Stimulated activated CD4-positive, alpha-beta T cell treated with anti-CD3 and anti-CD28 coated beads, Interleukin-4, amount 100 ng/mL, for 4 hours (primary cell): ENCODE results near the gene FGF11.

ENCODE experiments used
- DNase-seq, 2 experiments: peaks; one replicate each; pipeline ENCODE4 v3.0.0-alpha.2; 2020

FGF11 gene

GRCh38 chr17:7439462-7440112 is at the start of gene FGF11:
Gene FGF11 (plus strand): TSS chr17:7439512. CDS start chr17:7439621, 109 bp downstream.
- DNase-seq: no peak

DNA sequence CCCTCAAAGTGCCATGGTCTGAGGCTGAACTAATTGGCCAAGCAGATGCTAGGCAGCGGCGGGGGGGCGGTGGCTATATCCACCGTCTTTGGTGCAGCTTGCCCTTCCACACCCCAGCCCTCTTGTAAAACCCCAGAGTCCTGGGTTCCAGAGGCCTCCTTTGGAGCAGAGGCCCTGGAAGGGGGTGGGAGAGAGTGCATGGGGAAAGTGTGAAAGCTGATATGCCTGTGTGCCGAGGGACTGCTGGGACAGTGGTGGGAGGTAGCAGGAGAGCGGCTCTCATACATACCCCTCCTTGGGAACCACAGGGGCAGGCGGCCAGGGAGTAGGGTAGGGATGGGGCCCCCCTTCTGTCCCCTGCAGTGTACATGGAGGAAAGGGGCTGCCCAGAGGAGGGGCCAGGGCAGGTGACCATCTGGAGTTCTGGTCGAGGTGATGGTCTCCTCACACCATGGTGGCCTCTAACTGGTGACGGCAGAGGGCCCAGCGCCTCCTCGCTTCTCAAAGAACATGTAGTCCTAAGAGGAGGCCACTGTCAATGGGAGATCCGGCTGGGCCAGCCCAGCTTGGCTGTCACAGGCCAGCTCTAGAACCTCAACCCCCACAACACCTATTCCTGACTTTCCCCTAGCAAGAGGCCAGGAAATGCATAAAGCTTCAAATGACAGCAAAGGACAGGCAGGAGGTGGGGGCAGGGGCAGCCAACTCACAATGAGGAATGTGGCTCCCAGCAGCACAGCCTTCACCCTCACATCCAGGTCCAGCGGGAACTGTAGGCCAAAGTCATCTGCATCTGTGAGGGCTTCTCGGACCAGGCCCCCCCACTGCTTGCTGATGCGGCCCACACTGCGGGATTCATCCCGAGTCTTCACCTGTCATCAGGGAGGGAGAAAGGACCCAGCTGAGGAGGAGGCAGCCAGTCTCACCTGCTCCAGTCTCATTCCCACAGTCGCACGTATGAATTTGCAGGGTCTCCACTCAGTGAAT is 49.1 kb upstream of the FGF11 start:
- DNase-seq: no peak

DNA sequence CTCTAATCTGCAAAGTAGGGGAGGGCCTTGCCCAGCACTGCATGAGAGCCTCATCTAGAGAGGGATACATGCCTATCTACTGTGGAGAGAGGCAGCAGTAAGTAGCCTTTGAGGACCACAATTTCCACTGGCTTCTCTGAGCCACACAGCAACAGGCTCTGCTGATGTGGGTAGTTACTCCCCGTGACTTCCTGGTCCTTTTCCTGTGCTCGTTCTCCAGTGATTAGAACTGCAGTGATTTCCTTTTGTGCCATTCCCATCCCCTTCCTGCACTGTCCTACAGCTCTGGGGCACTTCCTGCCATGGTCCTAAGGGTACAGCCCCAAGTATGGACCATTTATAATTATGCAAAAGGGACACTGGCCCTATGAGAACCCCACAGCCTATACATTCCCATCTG is 48.0 kb upstream of the FGF11 start:
- no peak for DNase-seq

DNA sequence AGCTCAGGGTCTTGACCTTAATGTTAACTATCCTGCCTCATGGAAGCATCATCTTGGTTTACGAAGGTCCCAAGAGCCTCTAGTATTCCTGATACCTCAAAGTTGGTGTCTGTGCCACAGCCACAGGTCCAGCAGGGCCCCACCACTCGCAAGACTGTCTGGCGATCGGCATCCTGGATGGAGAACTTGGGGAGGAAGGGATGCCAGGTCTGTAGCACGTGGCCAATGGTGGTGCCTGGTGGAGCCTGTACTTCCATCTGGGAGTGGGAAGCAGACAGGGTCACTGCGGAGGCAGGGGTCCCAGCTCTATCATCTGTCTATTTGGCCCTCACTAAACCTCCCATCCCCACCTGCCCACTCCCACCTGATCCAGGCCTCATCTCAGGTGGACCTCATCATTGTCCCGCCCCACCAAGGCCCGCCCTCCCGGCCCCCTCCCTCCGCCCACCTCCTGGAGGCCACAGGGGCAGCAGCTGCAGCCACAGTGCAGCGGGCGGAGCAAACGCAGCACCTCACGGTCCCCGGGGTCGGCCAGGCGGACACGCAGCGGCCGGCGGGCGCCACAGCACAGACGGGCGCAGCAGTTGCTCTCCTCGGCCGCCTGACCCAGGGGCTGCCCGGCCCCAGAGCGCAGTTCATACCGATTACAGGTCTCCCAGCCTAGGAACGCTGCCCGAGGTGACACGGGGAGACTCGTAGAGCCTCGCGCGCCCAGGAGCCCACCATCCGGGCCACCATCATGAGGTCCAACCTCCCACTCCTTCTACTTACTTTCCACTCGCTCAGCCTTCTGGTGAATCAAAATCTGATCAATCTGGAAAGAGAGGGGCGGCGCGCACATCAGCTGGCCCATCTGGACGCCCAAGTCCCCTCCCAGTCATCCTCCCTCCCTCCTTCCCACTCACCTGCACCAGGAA is 46.4 kb upstream of the FGF11 start:
- no peak for DNase-seq

GRCh38 chr17:7393613-7394451 is 45.5 kb upstream of the FGF11 start:
- DNase-seq: peak; percentile 56 to 61

DNA sequence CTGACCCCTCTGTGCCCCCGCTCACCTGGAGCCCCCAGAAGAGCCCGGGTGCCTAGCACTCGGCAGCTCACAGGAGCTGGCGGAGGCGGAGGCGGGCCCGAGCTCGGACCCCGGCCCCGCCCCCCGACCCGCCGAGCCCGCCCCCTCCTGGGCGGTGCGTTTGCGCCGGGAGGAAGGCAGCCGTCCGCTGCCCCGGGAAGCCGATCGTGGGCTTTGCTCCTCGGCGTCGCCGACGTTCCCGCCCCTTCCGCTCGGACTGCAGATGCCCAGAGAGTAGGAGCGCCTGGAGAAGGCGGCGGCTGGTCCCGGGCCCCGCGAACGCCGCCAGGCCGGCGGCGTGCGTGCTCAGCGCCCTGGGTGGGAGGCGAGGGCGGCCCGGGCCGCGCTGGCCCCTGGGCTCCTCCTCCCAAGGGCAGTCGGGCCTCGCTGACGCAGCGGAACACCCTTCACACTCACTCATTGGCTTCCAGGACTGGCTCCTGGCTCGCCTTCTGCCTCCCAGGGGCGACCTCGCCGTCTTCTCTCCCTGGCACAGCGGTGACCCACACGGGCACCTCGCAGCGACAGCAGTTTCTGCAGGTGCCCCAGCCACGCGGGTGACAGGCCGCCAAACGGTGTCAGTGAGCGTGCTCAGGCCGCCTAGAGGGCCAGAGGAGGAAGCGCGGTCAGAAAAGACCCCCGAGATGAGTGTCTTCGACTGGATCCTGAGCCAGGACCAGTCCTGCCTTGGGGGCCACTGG is 44.7 kb upstream of the FGF11 start, which contains the start of gene PLSCR3:
PLSCR3 (minus strand) TSS at position 74 of the 740 bp plus-strand sequence. CDS start 415 bp downstream, outside the sequence.
- peak; percentile 75 to 88 for DNase-seq

- DNase-seq: no peak
Observed at GRCh38 chr17:7396147-7396546, 43.2 kb upstream of the FGF11 start.

DNA sequence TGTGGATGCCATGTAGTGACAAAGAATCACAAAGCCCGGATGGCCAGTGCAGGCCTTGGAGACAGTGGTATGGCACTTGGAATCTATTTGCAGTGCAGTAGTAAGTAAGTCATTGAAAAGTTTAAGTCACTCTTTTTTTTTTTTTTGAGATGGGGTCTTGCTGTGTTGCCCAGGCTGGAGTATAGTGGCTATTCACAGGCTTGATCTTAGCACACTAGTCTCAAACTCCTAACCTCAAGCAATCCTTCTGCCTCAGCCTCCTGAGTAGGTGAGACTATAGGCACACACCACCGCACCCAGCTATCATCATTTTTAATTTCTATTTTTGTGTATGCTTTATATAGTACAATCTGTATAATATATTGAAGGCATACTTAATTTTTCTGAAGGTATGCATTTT is 40.7 kb upstream of the FGF11 start:
- no peak for DNase-seq

DNA sequence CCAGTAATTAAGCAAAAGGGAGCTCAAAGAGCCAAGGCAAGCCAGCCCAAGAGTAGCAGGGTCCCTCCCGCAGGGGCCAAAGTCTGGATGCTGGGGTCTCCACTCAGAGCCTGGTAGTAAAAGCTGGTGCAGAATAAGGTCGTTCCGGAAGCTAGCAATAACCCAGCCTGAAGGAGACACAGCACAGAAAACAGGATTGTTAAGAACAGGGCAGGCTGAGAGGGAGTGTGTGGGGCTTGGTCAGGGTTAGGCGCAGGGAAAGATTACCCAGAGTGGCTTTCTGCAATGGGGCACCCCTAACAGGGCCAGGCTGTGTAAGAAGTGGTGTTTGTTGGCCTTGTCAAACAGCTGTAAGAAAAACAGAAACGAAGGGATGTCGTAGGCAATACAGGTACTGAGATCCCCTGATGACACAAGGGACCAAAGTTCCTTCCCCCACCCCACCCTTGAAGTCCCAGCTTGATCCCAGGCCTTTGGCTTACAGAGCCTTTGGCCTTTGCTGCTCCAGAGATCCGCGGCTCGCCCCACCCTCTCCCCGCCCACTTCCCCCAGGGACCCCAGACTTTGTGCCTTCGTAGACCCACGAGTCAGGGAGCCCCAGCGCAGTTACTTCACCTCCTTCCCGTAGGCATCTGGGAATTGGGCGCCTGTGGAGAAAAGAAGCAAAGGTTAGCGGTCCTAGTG is 36.1 kb upstream of the FGF11 start:
- DNase-seq: peak in 1 of 2 experiments; percentile 26

- DNase-seq: no peak
Observed at GRCh38 chr17:7403727-7403976, 35.7 kb upstream of the FGF11 start.

- peak; percentile 92 to 94 for DNase-seq
Observed at GRCh38 chr17:7403977-7404736, 35.2 kb upstream of the FGF11 start, which contains the start of gene TMEM256. Gene TMEM256 (minus strand): TSS chr17:7404097. CDS start chr17:7404084, 13 bp downstream.

- peak; percentile 65 to 68 for DNase-seq
Observed at GRCh38 chr17:7404737-7405349, 34.5 kb upstream of the FGF11 start.

DNA sequence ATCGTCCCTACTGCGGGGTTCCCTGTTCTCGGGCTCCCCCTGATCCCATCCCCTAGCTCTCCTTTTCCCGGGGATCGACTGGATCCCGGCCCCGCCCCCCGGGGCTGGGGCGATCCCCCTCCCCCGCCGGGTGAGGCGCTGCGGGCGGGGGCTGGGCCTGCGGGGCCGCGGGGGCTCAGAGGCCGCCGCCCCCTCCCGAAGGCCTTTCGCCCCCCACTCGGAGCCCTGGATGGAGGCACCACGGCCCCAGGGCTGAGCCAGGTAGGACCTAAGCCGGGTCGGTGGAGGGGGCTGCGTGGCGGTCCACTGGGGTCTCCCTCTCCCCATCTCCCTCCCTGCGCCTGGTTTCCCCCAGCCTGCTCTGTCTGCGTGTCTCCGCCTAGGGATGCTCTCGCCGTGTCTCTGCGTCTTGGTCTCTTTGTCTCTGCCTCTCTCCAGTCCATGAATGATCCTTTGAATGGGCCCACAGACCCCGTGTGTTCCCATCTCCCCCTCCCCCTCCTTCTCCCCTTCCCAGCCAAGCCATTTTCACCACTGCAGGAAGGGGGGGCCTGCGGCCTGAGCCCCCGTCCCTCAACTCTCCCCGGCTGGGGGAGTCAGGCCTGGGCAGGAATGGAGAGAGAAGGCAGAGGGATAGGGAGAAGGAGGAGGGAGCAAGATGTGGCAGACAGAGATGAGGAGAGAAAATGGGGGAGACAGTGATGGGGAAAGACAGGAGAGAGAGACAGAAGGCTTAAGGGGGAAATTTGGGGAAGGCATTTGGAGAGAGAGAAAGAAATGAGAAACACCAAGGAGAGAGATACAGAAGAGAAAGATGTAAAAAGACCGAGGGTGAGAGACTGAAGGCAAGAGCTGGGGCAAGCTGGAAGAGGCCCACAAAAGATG is 33.7 kb upstream of the FGF11 start:
- no peak for DNase-seq

- DNase-seq: no peak
Observed at GRCh38 chr17:7406235-7406825, 33.0 kb upstream of the FGF11 start.

DNA sequence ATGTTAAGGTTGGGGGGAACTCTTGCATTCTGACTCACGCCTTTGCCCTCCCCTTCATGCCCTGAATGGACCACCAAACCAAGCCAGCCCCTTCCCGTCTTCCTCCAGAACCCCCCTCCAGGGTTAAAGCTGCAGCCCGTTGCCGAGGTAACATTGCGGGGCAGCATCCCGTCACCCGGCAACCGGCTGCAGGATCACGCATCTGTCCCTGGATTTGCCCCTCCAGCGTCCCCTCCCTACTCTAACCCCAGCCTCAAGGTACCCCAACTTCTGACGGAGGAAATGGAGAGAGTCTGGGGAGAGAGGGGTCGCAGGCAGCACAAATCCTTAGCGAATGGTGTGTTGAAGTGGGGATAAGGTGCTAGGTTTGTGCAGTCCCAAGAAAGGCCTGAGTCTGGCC is 32.2 kb upstream of the FGF11 start:
- no peak for DNase-seq

DNA sequence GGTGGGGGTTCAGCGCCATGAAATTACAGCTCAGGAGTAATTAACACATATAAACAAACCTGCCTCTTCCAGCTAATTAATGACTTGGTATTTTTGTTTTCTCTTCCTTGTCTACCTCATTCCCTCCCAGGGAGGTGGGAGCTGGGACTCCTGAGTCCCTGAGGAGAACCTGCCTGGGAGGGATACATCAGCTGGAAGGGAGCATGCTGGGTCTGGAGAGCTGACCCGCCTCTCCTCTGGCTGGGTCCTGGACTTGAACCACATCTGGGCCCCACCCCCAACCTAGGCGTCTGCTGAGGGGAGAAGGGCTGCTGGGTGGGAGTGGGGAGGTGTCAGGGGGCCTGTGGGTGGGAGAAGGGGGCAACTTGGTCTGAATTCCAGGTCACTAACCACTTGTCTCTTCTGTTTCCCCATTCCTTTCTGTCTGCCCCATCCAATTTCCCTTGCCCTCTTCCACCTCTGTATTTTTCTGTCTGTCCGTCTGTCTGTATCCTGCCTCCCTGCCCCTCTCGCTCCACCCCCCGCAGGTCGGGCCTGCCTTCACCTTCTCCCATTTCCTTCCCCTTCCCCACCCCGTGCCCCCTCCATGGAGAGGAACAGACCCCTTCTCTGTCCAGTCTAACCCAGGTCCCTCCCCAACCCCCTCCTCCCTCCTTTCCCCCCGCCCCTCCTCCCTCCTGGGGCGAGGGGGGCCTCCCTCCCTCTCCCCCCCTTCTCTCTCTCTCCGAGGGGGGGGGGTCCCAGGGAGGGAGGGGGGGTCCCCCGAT is 31.6 kb upstream of the FGF11 start, which contains the start of gene NLGN2:
NLGN2 (plus strand) TSS at position 361 of the 767 bp plus-strand sequence. CDS start 411 bp downstream, outside the sequence.
- no peak for DNase-seq

- DNase-seq: no peak
Observed at GRCh38 chr17:7408252-7408727, 31.0 kb upstream of the FGF11 start.
